Activated B cell treated with CpG ODN at 0.5 μM for 24 hours (primary cell): ENCODE data around the gene CHPF2. TPM values are rescaled to one million over a fixed set of nuclear protein-coding genes. Genes with fewer than 3 reads are reported as not detected.

Source experiments
- ATAC-seq: fragments of 200-7000 bp; cut with Tn5 transposase; one replicate; pipeline ENCODE4 v1.10.0; 2021; ENCODE audit warnings: low read depth, mild to moderate bottlenecking, moderate library complexity
- CTCF ChIA-PET: fragments of 350-600 bp; sonication (Branson Sonifier 250); formaldehyde crosslinking; loops from one replicate; lab custom pipeline; 2021; ENCODE audit warnings: antibody characterized with exemption; lab: Charles Lee
- POLR2A ChIA-PET: fragments of 350-600 bp; sonication (Branson Sonifier 250); formaldehyde crosslinking; loops from one replicate; lab custom pipeline; 2021; ENCODE audit warnings: antibody characterized with exemption; lab: Charles Lee
- DNase-seq: peaks from one replicate; pipeline ENCODE4 v3.0.0; 2022
- H3K27ac Mint-ChIP-seq: one replicate; pipeline ENCODE4 v1.8.0; 2020; ENCODE audit warnings: mixed read lengths
- H3K27me3 Mint-ChIP-seq: one replicate; pipeline ENCODE4 v1.8.0; 2021; ENCODE audit warnings: mixed read lengths
- H3K36me3 Mint-ChIP-seq: one replicate; pipeline ENCODE4 v1.8.0; 2021; ENCODE audit warnings: low read depth, mixed read lengths
- H3K4me1 Mint-ChIP-seq: one replicate; pipeline ENCODE4 v1.8.0; 2021; ENCODE audit warnings: mixed read lengths
- H3K4me3 Mint-ChIP-seq: one replicate; pipeline ENCODE4 v1.8.0; 2020; ENCODE audit warnings: mild to moderate bottlenecking, mixed read lengths
- H3K9me3 Mint-ChIP-seq: one replicate; pipeline ENCODE4 v1.8.0; 2020; ENCODE audit warnings: mixed read lengths
- intact Hi-C: fragments of 100-400 bp; cut with micrococcal nuclease; formaldehyde crosslinking; loops from one replicate; pipeline ENCODE4 v1.15.1; 2024
- total RNA-seq: library from RNA; stranded (reverse); gene quantifications from 2 replicates; pipeline ENCODE4 v1.2.3, GENCODE V29; 2022
- TF ChIP-seq, protein P1 (sequence below): fragments of 200-600 bp; IDR thresholded peaks from one replicate; pipeline ENCODE4 v1.8.0; 2022; ENCODE audit warnings: antibody characterized with exemption, mild to moderate bottlenecking

CHPF2 gene
- total RNA-seq, 1 donor from 2014 or later, result 41.2 TPM

DNA sequence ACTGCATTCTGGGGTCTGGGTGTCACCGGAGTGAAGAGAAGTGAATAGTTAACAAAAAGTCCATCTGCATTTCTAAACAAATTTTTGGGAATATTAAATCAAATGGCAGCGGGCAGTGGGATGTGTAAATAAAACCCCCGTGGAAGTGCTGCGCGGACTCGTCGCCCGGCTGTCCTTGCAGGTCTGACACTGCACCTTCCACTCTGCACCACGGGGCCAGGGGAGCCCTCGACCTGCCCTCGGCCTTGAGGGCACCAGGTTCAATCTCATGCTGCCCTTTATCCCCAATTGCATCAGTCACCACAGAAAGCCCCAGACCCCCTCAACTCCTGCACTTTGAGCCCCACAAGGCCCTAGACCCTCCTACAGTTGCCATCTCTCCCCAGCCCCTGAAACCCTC lies 22.6 kb downstream of the CHPF2 start:
- no peaks in the 10 kb centered on the region for H3K36me3 Mint-ChIP-seq
- no peak for DNase-seq
- TF ChIP-seq, protein P1, sequence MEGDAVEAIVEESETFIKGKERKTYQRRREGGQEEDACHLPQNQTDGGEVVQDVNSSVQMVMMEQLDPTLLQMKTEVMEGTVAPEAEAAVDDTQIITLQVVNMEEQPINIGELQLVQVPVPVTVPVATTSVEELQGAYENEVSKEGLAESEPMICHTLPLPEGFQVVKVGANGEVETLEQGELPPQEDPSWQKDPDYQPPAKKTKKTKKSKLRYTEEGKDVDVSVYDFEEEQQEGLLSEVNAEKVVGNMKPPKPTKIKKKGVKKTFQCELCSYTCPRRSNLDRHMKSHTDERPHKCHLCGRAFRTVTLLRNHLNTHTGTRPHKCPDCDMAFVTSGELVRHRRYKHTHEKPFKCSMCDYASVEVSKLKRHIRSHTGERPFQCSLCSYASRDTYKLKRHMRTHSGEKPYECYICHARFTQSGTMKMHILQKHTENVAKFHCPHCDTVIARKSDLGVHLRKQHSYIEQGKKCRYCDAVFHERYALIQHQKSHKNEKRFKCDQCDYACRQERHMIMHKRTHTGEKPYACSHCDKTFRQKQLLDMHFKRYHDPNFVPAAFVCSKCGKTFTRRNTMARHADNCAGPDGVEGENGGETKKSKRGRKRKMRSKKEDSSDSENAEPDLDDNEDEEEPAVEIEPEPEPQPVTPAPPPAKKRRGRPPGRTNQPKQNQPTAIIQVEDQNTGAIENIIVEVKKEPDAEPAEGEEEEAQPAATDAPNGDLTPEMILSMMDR, result no peak
- no peak for ATAC-seq
- CTCF ChIA-PET, result interaction anchor here (2.2 kb wide), 1 partner anchor 11 kb away, joined by 4 read pairs; no protein-coding TSS in a partner anchor
- no peak overlapping the region for H3K27ac Mint-ChIP-seq
- intact Hi-C loops, result no loop called here
- H3K4me1 Mint-ChIP-seq, result peaks cover 17% of the 10 kb centered on the region
- POLR2A ChIA-PET, result no interaction called here
- no peak overlapping the region for H3K4me3 Mint-ChIP-seq
- H3K27me3 Mint-ChIP-seq, result peaks cover 62% of the 10 kb centered on the region
- H3K9me3 Mint-ChIP-seq, result no peaks in the 10 kb centered on the region

DNA sequence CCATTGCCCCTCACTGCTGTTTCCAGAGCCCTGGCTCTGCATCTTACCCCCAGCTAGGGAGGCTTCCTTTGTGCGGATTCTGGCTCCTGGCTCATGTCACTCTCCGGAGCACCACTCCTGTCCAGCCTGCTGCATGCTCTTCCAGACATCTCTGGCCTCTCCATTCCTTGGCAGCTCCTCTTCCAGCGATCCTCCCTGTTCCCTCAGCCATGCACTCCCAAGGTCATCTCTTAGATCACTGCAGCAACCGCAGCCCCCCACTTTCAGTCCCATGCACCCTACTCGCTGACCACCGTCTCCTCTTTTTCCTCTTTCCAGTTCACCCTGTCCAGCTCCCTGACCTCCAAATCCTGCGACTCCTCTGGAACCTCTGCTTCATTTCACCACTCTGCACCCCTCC lies 23.1 kb downstream of the CHPF2 start:
- DNase-seq (no peak), ATAC-seq (no peak)
- H3K27ac Mint-ChIP-seq, result no peak overlapping the region
- TF ChIP-seq, protein P1, result no peak
- H3K4me1 Mint-ChIP-seq, result peaks cover 13% of the 10 kb centered on the region
- no peak overlapping the region for H3K4me3 Mint-ChIP-seq
- peaks cover 58% of the 10 kb centered on the region for H3K27me3 Mint-ChIP-seq
- no peaks in the 10 kb centered on the region for H3K36me3 Mint-ChIP-seq
- intact Hi-C loops, result no loop called here
- no peaks in the 10 kb centered on the region for H3K9me3 Mint-ChIP-seq
- ChIA-PET CTCF (interaction anchor here (2.2 kb wide), 1 partner anchor 12 kb away, joined by 4 read pairs; no protein-coding TSS in a partner anchor), POLR2A (interaction anchor here (0.7 kb wide), 1 partner anchor 95 kb away, joined by 4 read pairs; no protein-coding TSS in a partner anchor)

DNA sequence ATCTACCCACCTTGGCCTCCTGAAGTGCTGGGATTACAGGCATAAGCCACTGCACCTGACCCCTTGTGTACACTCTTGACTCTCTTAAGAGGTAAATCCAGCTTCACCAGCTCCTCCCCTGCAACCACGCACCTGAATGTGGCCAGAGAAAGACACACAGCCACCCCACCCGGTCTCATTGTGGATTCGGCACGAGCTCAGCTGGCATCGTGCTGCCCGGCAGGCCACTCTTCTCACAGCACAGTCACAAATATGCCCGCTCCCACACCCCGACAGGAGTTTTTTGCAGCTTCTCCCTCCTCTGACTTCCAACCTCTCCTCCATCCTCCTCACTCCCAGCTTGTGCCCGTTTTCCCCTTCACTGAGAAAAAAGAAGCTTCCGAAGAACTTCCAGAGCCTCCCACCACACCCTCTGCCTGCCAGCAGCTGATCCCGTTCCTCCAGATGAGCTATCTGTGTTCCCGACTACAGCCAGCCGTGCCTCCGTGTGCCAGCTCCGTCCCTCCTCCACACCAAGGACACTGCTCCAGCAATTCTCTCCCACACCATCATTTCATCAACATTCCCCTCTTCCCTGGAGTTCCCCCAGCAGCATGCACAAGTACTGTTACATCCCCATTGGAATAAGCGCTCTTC lies 24.2 kb downstream of the CHPF2 start:
- no peak for DNase-seq
- H3K9me3 Mint-ChIP-seq, result no peaks in the 10 kb centered on the region
- intact Hi-C loops, result no loop called here
- ChIA-PET CTCF (no interaction called here), POLR2A (no interaction called here)
- H3K4me1 Mint-ChIP-seq, result peaks cover 3% of the 10 kb centered on the region
- no peak overlapping the region for H3K27ac Mint-ChIP-seq
- no peak overlapping the region for H3K4me3 Mint-ChIP-seq
- TF ChIP-seq, protein P1, result no peak
- ATAC-seq, result no peak
- H3K27me3 Mint-ChIP-seq, result peaks cover 58% of the 10 kb centered on the region
- H3K36me3 Mint-ChIP-seq, result no peaks in the 10 kb centered on the region

DNA sequence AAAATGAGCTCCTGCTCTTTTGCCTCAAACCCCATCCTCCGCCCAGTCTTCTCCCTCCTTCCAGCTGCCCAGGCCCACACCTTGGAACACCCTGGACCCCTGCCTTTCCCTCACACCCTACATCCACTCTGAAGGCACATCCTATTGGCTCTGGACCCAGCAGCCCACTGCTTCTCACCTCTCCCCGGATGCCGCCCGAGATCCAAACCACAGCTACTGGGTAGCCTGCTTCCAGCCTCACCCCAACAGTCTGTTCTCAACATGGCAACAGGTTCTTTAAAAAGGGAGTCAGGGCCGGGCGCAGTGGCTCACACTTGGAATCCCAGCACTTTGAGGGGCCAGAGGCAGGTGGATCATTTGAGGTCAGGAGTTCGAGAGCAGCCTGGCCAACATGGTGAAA lies 25.7 kb downstream of the CHPF2 start:
- H3K4me3 Mint-ChIP-seq, result no peak overlapping the region
- ChIA-PET CTCF (no interaction called here), POLR2A (no interaction called here)
- no peaks in the 10 kb centered on the region for H3K36me3 Mint-ChIP-seq
- no peak for DNase-seq
- H3K9me3 Mint-ChIP-seq, result no peaks in the 10 kb centered on the region
- no peak overlapping the region for H3K27ac Mint-ChIP-seq
- H3K4me1 Mint-ChIP-seq, result no peaks in the 10 kb centered on the region
- TF ChIP-seq, protein P1, result no peak
- intact Hi-C loops, result no loop called here
- no peak for ATAC-seq
- H3K27me3 Mint-ChIP-seq, result peaks cover 56% of the 10 kb centered on the region

DNA sequence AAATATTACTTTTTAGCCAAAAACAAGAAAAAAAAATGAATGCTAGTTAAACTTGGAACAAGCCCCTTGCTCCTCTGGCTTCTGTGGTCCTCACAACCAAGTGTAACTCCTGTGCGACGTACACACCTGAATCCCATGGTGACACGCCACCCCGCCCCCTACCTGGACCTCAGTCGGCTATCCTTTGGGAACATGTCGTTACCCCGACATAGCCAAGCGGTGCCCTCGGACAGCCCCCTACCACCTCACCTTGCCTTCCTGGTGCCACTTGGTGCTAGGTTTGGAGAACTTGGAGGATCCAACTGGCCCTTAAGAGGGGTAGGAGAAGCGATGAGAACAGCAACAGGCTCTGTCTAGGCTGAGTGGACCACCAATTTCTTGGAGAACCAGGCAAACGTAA lies 28.2 kb downstream of the CHPF2 start:
- Mint-ChIP-seq H3K4me1 (no peaks in the 10 kb centered on the region), H3K36me3 (no peaks in the 10 kb centered on the region), H3K27ac (no peak overlapping the region), H3K9me3 (no peaks in the 10 kb centered on the region), H3K4me3 (no peak overlapping the region), H3K27me3 (peaks cover 40% of the 10 kb centered on the region)
- ATAC-seq (no peak), DNase-seq (no peak)
- CTCF ChIA-PET, result interaction anchor here (0.7 kb wide), 1 partner anchor 16 kb away, joined by 3 read pairs; no protein-coding TSS in a partner anchor
- POLR2A ChIA-PET, result no interaction called here
- intact Hi-C loops, result no loop called here
- TF ChIP-seq, protein P1, result no peak
